ENCODE results near the gene MSH2. TPM values are rescaled to one million over a fixed set of nuclear protein-coding genes. Genes with fewer than 3 reads are reported as not detected.

Gene MSH2
- polyA plus RNA-seq, 4 donors: 64.6 to 84.3 (median 79.6) TPM

GRCh38 chr2:47528874-47529273 lies 125.9 kb downstream of the MSH2 start:
- DNase-seq (ENCODE audit: low read depth in 4 of 4, low spot score in 3 of 4): no peak

DNA sequence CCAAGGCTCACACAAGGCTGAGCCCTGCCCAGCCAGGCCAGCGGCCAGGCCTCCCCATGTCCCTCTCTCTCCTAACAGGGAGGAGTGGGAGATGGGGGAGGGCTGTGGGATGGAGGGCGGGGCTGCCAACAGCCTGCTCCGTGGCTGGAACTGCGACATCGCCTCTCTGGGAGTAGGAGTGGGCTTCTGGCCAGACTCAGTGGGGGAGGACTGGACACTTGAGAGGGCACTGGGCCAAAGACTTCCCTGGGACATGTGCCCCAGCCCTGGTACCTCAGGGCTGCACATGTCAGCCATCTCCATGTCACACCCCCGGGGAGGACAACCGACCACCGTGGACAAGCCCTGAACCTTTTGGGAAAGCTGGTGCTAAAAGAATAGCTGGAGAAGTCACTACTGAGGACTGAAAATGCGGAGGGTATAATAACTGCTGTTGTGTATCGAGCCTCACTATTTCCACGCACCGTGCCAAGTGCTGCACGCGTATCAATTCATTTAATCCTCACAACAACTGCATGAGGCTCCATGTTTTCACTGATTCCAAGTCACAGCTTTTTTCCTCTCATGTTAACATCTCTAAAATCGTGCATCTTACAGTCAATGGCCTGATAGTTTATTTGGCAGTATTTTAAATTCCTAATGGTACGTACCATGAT lies 127.3 kb downstream of the MSH2 start:
- no peak for DNase-seq (ENCODE audit: low read depth in 4 of 4, low spot score in 3 of 4)

DNA sequence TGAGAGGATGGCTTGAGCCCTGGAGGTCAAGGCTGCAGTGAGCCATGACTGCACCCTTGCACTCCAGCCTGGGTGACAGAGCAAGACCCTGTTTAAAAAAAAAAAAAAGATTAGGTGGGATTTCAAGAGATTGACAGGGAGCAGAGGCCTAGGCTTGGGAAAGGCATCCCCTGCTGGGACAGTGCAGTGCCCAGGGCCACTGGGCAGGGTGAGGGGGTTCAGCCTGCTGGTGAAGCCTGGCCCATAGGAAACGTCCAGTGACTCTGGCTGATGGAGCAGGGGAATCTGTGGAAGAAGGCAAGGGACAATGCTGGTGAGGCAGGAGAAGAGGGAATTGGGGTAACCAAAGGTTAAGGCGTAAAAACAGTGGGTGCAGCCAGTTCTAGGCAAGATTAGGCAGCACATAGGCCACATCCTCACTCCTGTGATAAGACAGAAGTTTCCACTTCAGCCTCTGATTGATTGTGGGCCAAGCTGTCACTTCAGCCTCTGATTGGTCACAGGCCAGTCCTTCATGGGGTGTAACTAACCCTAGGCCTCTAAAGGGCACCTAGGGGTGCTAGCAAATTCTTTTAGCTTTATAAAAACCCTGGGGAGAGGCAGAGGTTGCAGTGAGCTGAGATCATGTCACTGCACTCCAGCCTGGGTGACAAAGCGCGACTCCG lies 128.6 kb downstream of the MSH2 start:
- DNase-seq (ENCODE audit: low read depth in 4 of 4, low spot score in 3 of 4): no peak

Other genes starting within 250 kb of the MSH2 start
- under 1 TPM in 2 of 4 donors, not detected in 2; 0.22 to 0.24 TPM for gene STPG4, start 247.8 kb upstream of the MSH2 start, polyA plus RNA-seq (ENCODE audit: insufficient read length in 4 of 4)
- gene CALM2, start 226.6 kb upstream of the MSH2 start, polyA plus RNA-seq (ENCODE audit: insufficient read length in 4 of 4): 1,000 to 10,000 TPM in 3 of 4 donors, 100 to 1,000 TPM in 1; 936 to 1,154 (median 1,091) TPM
- gene EPCAM, start 33.8 kb upstream of the MSH2 start, polyA plus RNA-seq (ENCODE audit: insufficient read length in 4 of 4): 100 to 1,000 TPM; 380 to 483 (median 462) TPM
- under 1 TPM; 0.22 to 0.53 (median 0.41) TPM for gene KCNK12, start 167.8 kb downstream of the MSH2 start, polyA plus RNA-seq (ENCODE audit: insufficient read length in 4 of 4)